ENCODE results near the gene AP1M1.

The AP1M1 gene

DNA sequence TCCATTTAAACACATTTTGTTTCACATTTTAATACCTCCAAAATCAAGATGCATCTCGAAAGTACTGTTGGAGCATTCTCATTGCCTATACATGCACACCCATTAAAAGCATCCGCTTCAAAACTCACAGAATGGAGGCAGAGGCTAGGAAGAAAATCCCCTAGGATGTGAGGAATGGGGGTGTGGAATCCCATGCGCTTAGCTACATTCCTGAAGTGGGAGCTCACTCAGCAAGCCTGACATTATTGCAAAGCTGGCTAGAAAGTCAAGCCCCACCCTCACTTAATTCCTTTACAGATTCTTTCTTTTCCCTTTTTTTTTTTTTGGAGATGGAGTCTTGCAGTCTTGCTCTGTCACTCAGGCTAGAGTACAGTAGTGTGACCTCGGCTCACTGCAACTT is 17.1 kb upstream of the AP1M1 start:
- TF ChIP-seq, protein P1, sequence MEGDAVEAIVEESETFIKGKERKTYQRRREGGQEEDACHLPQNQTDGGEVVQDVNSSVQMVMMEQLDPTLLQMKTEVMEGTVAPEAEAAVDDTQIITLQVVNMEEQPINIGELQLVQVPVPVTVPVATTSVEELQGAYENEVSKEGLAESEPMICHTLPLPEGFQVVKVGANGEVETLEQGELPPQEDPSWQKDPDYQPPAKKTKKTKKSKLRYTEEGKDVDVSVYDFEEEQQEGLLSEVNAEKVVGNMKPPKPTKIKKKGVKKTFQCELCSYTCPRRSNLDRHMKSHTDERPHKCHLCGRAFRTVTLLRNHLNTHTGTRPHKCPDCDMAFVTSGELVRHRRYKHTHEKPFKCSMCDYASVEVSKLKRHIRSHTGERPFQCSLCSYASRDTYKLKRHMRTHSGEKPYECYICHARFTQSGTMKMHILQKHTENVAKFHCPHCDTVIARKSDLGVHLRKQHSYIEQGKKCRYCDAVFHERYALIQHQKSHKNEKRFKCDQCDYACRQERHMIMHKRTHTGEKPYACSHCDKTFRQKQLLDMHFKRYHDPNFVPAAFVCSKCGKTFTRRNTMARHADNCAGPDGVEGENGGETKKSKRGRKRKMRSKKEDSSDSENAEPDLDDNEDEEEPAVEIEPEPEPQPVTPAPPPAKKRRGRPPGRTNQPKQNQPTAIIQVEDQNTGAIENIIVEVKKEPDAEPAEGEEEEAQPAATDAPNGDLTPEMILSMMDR (IDR thresholded peaks at IDR 0.05; ENCODE audit: low read depth, low read length) = no peak
- Histone ChIP-seq H3K9me3 (no peaks in the 10 kb centered on the region), H3K4me1 (no peaks in the 10 kb centered on the region), H3K4me3 (ENCODE audit: low read depth, low read length) (no peak overlapping the region), H3K36me3 (no peaks in the 10 kb centered on the region), H3K27me3 (peaks cover 18% of the 10 kb centered on the region)
- no peak for DNase-seq

DNA sequence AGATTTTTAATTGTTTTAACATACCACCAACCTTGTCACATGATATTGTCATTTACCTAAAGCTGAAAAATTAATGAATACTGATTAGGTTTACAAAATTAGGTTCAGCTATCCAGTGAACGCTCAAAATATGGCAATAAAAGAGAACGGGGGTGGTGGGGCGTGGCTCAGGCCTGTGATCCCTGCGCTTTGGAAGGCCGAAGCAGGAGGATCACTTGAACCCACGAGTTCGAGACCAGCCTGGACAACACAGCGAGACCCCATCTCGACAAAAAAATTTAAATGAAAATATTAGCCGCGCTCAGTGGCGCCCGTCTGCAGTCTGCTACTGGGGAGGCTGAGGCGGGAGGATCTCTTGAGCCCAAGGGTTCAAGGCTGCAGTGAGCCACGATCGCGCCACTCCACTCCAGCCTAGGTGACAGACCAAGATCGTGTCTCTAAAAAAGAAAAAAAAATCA is 13.0 kb upstream of the AP1M1 start:
- Histone ChIP-seq H3K27me3 (peaks cover 7% of the 10 kb centered on the region), H3K4me3 (ENCODE audit: low read depth, low read length) (peak overlapping the region; percentile 98), H3K9me3 (no peaks in the 10 kb centered on the region), H3K4me1 (no peaks in the 10 kb centered on the region), H3K36me3 (peaks cover 17% of the 10 kb centered on the region)
- TF ChIP-seq, protein P1 (IDR thresholded peaks at IDR 0.05; ENCODE audit: low read depth, low read length) = no peak
- DNase-seq = no peak

DNA sequence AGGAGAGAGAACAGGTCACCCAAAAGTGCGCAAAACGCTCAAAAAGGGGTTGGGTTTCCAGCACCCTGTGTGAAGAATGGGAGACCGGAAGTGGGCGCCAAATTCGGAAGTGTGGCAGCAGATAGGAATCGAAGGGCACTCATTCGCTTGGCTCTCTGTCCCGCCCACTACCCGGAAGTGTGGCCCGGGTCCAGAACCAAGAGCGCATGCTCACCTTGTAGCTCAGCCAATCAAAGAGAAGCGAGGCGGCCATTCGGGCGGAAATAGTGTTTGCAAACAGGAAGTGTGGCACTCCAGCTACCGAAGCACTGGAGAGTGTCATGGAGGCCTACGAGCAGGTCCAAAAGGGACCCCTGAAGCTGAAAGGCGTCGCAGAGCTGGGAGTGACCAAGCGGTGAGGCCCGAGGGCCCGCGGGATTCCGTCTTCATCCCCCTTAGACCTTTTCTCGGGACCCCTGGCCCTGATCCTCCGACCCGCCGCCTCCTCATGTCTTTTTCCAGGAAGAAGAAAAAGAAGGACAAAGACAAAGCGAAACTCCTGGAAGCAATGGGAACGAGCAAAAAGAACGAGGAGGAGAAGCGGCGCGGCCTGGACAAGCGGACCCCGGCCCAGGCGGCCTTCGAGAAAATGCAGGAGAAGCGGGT is 12.5 kb upstream of the AP1M1 start, which contains the start of gene FAM32A:
Gene FAM32A (plus strand): TSS at position 288 of the 645 bp plus-strand sequence. CDS start 33 bp downstream, at position 321.
- TF ChIP-seq, protein P1 (IDR thresholded peaks at IDR 0.05; ENCODE audit: low read depth, low read length) = no peak
- DNase-seq = peak; percentile 98
- Histone ChIP-seq H3K9me3 (no peaks in the 10 kb centered on the region), H3K4me1 (no peaks in the 10 kb centered on the region), H3K27me3 (peaks cover 3% of the 10 kb centered on the region), H3K36me3 (peaks cover 19% of the 10 kb centered on the region), H3K4me3 (ENCODE audit: low read depth, low read length) (peak within 1 kb of the TSS; percentile 98)

DNA sequence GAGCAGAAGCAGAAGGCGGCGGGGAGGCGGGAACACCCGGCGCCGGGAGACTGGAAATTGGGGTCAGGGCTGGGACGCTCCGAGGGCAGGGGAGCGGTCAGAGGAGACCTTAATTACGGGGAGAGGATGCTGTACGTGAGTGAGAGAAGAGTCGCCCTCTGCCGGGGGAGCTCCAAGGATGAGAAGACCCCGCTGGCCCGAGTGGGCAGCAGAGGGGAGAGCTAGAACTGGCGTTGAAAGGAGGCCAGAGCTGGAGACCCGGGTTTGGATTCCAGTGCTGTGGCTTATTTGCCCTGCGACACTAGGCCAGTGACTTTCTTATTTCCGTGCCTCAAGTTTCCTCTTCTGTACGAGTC is 12.0 kb upstream of the AP1M1 start:
- peak; percentile 75 for DNase-seq
- TF ChIP-seq, protein P1 (IDR thresholded peaks at IDR 0.05; ENCODE audit: low read depth, low read length) = peak; percentile 58
- Histone ChIP-seq H3K9me3 (no peaks in the 10 kb centered on the region), H3K36me3 (peaks cover 24% of the 10 kb centered on the region), H3K27me3 (no peaks in the 10 kb centered on the region), H3K4me3 (ENCODE audit: low read depth, low read length) (peak overlapping the region; percentile 98), H3K4me1 (no peaks in the 10 kb centered on the region)

DNA sequence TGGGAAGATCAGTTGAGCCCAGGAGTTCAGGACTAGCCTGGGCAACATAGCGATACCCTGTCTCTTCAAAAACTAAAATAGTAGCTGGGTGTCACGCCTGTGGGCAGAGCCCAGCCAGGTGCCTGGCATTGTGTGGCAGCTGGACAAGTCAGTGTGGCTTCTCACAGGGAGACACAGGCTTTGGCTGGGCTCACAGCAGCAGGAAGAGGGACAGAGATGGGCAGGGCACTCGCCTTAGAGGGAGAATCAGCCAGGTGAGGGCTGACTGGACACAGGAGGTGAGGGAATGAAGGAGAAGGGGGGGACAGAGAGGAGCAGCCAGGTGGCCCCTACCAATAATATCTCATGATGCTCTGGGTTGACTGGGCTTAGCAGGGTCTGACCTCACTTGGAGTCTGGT is 9.2 kb upstream of the AP1M1 start:
- Histone ChIP-seq H3K36me3 (peaks cover 38% of the 10 kb centered on the region), H3K4me1 (no peaks in the 10 kb centered on the region), H3K27me3 (no peaks in the 10 kb centered on the region), H3K9me3 (no peaks in the 10 kb centered on the region), H3K4me3 (ENCODE audit: low read depth, low read length) (no peak overlapping the region)
- no peak for DNase-seq
- TF ChIP-seq, protein P1 (IDR thresholded peaks at IDR 0.05; ENCODE audit: low read depth, low read length) = no peak

DNA sequence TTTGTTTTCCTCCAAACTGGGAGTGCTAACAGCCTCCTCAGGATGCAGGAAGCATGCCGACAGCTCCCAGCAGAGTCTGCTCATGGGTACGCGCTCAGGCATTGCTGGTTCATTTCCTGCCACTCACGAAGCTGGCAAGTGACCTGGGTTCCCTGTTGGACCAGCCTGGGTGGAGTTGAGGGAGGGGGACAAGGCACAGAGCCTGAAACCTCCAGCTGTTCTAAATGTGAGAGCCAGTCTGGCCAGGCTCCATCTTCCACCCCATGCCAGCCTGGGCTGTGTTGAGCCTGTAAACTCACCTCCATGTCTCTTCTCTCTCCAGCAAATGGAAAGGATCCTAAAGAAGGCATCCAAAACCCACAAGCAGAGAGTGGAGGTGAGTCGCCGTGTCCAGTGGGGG is 7.5 kb upstream of the AP1M1 start:
- Histone ChIP-seq H3K4me1 (no peaks in the 10 kb centered on the region), H3K9me3 (no peaks in the 10 kb centered on the region), H3K27me3 (no peaks in the 10 kb centered on the region), H3K36me3 (peaks cover 38% of the 10 kb centered on the region), H3K4me3 (ENCODE audit: low read depth, low read length) (no peak overlapping the region)
- no peak for DNase-seq
- TF ChIP-seq, protein P1 (IDR thresholded peaks at IDR 0.05; ENCODE audit: low read depth, low read length) = no peak

Measured in BE2C (cell line).